Activated T-cell treated with anti-CD3 and anti-CD28 coated beads, Interleukin-2, amount 50 U/mL, for 4 hours (primary cell): Measurements from ENCODE around the gene MAD1L1. TPM values are rescaled to one million over a fixed set of nuclear protein-coding genes. Genes with fewer than 3 reads are reported as not detected.

Experiments
- ATAC-seq, 2 donors: fragments of 200-7000 bp; cut with Tn5 transposase; one replicate each; pipeline ENCODE4 v1.10.0; 2021
- DNase-seq: peaks from one replicate; pipeline ENCODE4 v3.0.0-alpha.2; 2020
- H3K27me3 Mint-ChIP-seq: one replicate; pipeline ENCODE4 v1.8.0; 2021; ENCODE audit warnings: low read depth, mixed read lengths
- H3K36me3 Mint-ChIP-seq: one replicate; pipeline ENCODE4 v1.8.0; 2022; ENCODE audit warnings: mixed read lengths; ENCODE audit not compliant: insufficient read depth
- H3K4me1 Mint-ChIP-seq: one replicate; pipeline ENCODE4 v1.8.0; 2021; ENCODE audit warnings: low read depth, mixed read lengths
- H3K4me3 Mint-ChIP-seq: one replicate; pipeline ENCODE4 v1.8.0; 2021; ENCODE audit warnings: mild to moderate bottlenecking, moderate library complexity, mixed read lengths
- H3K9me3 Mint-ChIP-seq: one replicate; pipeline ENCODE4 v1.8.0; 2021; ENCODE audit warnings: mixed read lengths
- total RNA-seq, 3 donors: library from RNA; stranded (reverse); gene quantifications; one replicate each; pipeline ENCODE4 v1.2.1, GENCODE V29; 2021

MAD1L1 gene
- total RNA-seq, 3 donors from 2014 or later = 55.8 to 59.4 (median 57.9) TPM

DNA sequence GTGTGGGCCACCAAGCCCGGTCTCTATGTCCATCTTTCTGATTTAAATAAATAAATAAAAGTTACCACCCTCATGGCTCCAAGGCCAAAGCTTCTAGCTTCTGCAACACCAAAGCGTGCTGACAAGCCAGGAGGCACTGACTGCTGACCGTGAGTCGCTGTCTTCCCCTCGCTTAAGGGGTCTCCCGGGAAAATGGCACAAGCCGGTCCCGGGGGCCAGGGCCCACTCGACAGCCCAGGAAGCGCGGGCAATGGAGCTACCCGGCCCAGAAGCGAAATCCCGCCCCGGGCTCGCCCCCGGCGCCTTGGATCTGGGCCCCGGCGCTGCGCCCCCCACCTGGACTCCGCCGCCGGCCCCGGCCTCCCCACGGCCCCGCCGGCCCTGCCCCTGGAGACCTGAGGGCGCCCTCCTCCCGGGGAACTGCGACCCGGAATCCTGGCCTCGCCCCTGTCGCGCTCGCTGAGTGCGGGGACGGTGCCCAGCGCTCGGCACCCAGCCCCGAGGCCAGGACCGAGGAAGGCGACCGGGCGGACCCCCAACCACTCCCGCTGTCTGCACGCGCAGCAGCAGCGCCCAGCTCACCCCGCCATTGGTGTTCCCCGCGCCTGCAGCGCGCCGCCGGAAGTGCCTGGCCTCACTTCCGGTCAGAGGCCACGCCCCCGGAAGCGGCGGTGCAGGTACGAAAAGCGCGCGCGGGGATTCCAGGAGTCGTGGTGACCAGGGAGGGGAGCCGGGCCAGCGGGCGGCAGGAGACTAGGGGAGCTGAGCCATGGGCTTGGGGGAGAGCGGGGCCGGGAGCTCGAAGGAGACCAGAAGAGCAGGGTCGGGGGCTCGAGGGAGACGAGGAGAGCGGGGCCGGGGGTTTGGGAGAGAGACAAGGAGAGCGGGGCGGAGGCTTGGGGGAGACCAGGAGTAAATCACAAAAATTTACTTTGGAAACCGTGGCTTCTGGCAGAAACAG, 9.1 kb upstream of the MAD1L1 start, which contains the start of the genes MRM2 and NUDT1:
TSS of gene MRM2 (minus strand) at position 626 of the 961 bp plus-strand sequence. CDS start at position 590, 36 bp downstream.
TSS of gene NUDT1 (plus strand) at position 647 of the 961 bp plus-strand sequence. CDS start 2,349 bp downstream, outside the sequence.
- peaks cover 12% of the 10 kb centered on the region for H3K4me1 Mint-ChIP-seq
- H3K36me3 Mint-ChIP-seq = peaks cover 12% of the 10 kb centered on the region
- ATAC-seq (peak; percentile 88 to 90), DNase-seq (peak; percentile 58)
- H3K27me3 Mint-ChIP-seq = no peaks in the 10 kb centered on the region
- H3K4me3 Mint-ChIP-seq = peak within 1 kb of the TSS; percentile 95
- H3K9me3 Mint-ChIP-seq = no peaks in the 10 kb centered on the region

DNA sequence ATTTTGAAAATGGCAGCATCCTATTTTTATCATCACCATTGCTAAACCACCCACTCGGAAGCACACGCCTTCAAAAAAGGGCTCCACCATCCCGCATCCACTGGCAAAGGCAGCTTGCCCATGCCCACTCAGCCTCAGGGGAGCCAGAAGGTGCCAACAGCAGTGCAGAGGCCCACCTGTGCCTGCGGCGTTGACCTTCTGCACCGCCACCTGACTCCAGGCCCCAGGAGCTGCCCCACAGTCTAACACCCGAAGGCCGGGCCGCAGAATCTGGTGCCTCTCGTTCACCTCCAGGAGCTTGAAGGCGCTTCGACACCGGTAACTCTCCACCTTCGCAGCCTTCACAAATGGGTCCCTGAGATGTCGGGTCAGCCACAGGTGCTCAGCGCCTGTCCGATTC, 6.5 kb upstream of the MAD1L1 start:
- H3K9me3 Mint-ChIP-seq = no peaks in the 10 kb centered on the region
- no peak for ATAC-seq
- H3K4me1 Mint-ChIP-seq = peaks cover 16% of the 10 kb centered on the region

DNA sequence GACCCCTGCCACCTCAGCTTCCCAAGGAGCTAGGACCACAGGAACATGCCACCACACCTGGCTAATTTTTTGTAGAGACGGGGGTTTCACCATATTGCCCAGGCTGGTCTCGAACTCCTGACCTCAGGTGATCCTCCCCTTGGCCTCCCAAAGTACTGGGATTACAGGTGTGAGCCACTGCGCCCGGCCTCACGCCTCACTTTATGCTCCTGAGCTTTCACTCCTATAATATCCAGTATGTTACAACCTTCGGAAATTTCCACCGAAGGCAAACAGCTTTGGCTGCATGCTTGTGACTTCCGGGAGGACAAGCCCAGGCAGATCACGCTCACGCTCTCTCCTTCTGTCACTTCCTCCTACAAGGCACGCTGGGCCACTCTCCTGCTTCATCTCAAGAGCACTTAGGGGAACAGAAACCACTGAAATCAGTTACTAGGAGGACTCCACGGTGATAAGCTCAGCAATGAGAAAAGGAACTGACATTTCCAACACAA, 4.4 kb upstream of the MAD1L1 start:
- no peak for DNase-seq
- Mint-ChIP-seq H3K36me3 (peaks cover 22% of the 10 kb centered on the region), H3K4me3 (no peak overlapping the region), H3K27me3 (no peaks in the 10 kb centered on the region), H3K4me1 (peaks cover 19% of the 10 kb centered on the region), H3K9me3 (no peaks in the 10 kb centered on the region)
- ATAC-seq = no peak

More for the DNA sequence above, 6.5 kb upstream of the MAD1L1 start:
- Mint-ChIP-seq H3K4me3 (no peak overlapping the region), H3K27me3 (no peaks in the 10 kb centered on the region), H3K36me3 (peaks cover 22% of the 10 kb centered on the region)
- DNase-seq = no peak

DNA sequence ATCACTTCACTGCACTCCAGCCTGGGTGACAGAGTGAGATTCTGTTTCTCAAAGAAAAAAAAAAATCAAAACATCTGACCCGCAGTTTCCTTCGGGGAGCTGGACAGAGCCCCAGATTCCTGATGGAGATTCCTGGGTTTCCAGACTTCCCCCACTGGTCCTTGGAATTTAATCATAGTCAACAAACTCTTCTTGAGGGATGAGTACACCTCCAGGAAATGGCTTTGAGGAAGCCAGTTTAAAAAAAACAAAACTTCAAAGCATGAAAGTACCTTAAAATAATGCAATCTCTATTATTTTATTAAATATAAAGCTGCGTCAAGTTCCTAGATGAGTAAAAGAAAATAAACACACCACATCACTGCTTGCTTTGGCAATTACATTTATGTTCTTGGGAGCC, 1.2 kb upstream of the MAD1L1 start:
- Mint-ChIP-seq H3K36me3 (peaks cover 28% of the 10 kb centered on the region), H3K4me3 (peak overlapping the region; percentile 64), H3K4me1 (peaks cover 31% of the 10 kb centered on the region), H3K27me3 (no peaks in the 10 kb centered on the region), H3K9me3 (no peaks in the 10 kb centered on the region)
- ATAC-seq = no peak
- no peak for DNase-seq

DNA sequence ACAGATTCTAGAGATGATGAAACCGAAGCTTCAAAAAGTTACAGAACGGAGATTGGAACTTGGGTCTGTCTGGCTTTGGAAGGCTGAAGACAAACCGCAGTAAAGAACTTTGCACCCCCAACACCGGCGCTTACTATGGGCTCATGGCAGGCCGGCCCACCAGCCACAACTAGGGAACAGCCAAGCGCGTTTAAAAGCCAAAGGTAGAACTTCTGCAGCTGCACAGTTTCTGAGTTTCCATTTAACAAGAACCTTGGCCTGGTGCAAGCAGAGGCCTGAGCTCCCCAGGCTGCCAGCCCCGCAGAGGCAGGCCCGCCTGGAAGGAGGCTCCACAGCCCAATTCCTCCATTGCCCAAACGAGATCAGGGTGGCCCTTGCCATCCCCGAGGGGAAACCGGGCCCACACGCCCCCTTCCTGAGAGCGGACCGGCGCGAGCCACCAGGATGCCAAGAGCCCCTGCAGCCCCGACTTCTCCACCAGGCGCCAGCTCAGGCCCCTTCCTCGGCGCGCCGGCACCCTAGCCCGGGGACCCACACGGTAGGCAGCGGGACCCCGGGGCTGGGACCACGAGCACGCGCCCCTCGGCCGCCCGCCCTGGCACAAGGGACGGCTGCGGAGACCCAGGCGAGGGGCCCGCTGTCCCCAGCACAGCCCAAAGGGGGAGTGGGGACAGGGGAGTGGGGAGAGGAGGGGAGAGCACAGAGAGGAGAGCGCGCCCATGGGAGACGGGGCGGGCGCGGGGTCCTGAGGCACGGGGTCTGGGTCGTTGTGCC, 566 bp downstream of the MAD1L1 start:
- H3K4me1 Mint-ChIP-seq = peaks cover 31% of the 10 kb centered on the region
- peak overlapping the region; percentile 90 for H3K4me3 Mint-ChIP-seq
- ATAC-seq (peak; percentile 65 to 66), DNase-seq (peak; percentile 10)
- peaks cover 20% of the 10 kb centered on the region for H3K36me3 Mint-ChIP-seq
- H3K27me3 Mint-ChIP-seq = no peaks in the 10 kb centered on the region
- H3K9me3 Mint-ChIP-seq = no peaks in the 10 kb centered on the region

DNA sequence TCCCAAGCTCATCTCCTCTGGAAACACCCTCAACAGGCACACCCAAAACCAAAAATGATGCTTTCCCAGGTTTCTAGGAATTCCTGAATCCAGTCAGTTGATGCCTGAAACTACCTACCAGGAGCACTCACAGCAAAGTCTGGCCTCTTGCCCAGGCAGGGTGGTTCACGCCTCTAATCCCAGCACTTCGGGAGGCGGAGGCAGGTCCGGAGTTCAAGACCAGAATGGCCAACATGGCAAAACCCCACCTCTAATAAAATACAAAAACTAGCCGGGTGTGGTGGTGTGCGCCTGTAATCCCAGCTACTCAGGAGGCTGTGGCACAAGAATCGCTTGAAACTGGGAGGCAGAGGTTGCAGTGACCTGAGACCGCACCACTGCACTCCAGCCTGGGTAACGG, 1.9 kb downstream of the MAD1L1 start:
- ATAC-seq = no peak
- Mint-ChIP-seq H3K9me3 (no peaks in the 10 kb centered on the region), H3K36me3 (peaks cover 22% of the 10 kb centered on the region), H3K4me1 (peaks cover 31% of the 10 kb centered on the region), H3K27me3 (no peaks in the 10 kb centered on the region), H3K4me3 (peak overlapping the region; percentile 35)
- DNase-seq = no peak

DNA sequence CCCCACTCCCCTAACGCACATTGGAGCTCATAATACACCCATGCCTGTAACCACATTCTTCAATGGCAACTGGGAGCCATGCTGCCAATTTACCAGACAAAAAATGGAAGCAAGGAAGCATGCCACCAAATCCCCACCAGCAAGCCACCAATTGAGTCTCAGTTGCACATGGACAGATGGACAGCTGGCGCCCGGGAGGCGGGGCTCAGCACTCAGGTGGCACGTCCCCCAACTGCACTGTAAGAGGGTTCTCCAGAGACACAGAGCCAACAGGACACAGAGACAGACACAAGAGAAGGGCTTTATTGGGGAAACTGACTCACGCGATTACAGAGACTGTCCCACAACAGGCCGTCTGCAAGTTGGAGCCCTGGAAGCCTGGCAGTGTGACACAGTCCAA, 2.5 kb downstream of the MAD1L1 start:
- H3K4me1 Mint-ChIP-seq = peaks cover 29% of the 10 kb centered on the region
- peak overlapping the region; percentile 35 for H3K4me3 Mint-ChIP-seq
- peaks cover 24% of the 10 kb centered on the region for H3K36me3 Mint-ChIP-seq
- no peaks in the 10 kb centered on the region for H3K27me3 Mint-ChIP-seq
- DNase-seq = no peak
- H3K9me3 Mint-ChIP-seq = no peaks in the 10 kb centered on the region
- no peak for ATAC-seq

DNA sequence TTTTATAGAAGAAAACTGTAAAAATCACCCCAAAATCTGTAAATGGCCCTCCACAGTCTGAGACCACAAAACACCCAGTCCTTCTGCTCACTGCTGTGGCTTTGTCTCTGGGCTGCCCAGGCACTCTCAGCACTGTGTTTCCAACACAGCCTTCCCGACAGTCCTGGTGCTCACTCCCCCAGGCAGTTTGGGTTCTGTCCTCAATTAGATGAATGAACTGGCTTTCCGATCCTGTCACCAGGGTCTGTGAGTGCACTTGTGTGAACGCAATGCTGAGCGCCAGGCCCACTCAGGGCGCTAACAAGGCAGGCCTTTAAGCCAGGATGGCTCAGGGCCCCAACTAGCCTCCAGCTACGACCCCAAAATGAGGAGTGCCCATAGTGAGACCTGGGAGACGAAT, 3.3 kb downstream of the MAD1L1 start:
- Mint-ChIP-seq H3K27me3 (no peaks in the 10 kb centered on the region), H3K9me3 (no peaks in the 10 kb centered on the region), H3K36me3 (peaks cover 17% of the 10 kb centered on the region), H3K4me3 (no peak overlapping the region), H3K4me1 (peaks cover 23% of the 10 kb centered on the region)
- DNase-seq = no peak
- ATAC-seq = no peak

DNA sequence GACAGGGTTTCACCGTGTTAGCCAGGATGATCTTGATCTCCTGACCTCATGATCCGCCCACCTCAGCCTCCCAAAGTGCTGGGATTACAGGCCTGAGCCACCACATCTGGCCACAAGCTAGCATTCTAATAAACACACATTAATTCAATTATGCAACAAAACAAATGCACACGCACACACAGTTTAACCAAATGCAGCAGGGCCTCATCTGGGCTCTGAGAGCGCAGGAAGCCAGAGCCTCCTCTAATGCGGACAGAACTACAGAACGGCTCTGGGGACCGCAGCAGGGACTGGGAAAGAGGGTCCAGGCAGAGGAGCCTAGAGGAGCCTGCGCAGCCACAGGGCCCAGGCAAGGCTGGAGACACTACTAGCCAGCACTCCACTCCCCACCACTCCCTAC, 3.8 kb downstream of the MAD1L1 start:
- H3K4me1 Mint-ChIP-seq = peaks cover 22% of the 10 kb centered on the region
- no peaks in the 10 kb centered on the region for H3K27me3 Mint-ChIP-seq
- no peaks in the 10 kb centered on the region for H3K9me3 Mint-ChIP-seq
- DNase-seq = no peak
- no peak for ATAC-seq
- H3K36me3 Mint-ChIP-seq = peaks cover 23% of the 10 kb centered on the region
- no peak overlapping the region for H3K4me3 Mint-ChIP-seq

DNA sequence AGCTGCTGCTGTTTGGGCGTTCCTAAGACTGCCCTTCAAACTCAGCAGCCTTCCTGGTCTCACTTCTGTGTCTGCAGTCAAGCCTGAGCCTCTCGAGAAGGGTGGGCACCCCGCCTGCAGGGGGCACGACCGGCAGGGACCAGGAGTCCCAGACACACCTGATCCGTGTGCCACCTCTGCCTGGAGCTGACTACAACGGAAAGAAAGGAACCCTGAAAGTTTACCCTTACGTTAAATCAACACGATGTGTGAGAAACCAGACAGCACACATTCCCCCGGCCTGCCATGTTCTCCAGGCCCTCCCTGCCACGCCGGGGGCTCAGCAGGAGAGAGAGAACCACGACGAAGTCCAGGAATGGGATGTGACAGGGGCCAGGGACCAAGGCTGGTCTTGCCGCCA, 5.0 kb downstream of the MAD1L1 start:
- Mint-ChIP-seq H3K4me1 (peaks cover 16% of the 10 kb centered on the region), H3K36me3 (peaks cover 23% of the 10 kb centered on the region)
- ATAC-seq = no peak

DNA sequence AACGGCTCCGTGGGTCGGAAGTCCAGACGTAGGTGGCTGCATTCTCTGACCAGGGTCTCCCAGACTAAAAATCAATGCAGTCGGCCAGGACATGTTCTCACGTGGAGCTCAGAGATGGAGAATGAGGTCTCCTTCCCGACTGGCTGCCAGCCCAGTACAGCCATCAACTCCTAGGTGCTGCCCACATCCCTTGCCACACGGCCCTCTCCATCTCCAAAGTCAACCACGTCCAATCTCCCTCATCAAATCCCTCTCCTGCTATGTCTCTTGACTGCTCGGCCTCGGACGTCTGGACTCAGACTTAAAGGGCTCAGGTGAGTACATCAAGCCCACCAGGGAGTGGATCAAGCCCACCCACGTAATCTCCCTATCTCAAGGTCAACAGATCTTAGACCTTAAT, 6.9 kb downstream of the MAD1L1 start:
- Mint-ChIP-seq H3K27me3 (no peaks in the 10 kb centered on the region), H3K4me3 (no peak overlapping the region), H3K36me3 (peaks cover 28% of the 10 kb centered on the region), H3K4me1 (peaks cover 10% of the 10 kb centered on the region), H3K9me3 (no peaks in the 10 kb centered on the region)
- ATAC-seq (no peak), DNase-seq (no peak)

More for the DNA sequence above, 5.0 kb downstream of the MAD1L1 start:
- no peaks in the 10 kb centered on the region for H3K27me3 Mint-ChIP-seq
- no peak overlapping the region for H3K4me3 Mint-ChIP-seq
- DNase-seq = no peak
- no peaks in the 10 kb centered on the region for H3K9me3 Mint-ChIP-seq

DNA sequence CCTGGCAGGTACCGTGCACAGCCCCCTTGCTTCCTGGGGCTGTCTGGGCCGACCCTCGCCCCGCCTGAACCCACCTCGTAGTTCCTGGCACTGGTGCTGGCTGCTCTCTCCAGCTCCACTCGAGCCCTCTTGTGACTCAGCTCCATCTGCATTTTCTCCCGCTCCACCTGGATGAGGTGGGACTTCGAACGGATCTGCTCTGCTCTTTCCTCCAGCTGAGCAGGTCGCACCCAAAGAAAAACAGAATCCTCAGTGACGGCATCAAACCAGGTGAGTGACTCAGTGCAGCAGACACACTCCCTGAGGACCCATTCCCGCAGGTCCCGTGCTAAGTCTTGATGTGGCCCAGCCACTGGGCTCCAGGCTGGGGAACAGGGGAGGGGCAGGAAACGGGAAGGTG, 7.4 kb downstream of the MAD1L1 start:
- DNase-seq (no peak), ATAC-seq (no peak)
- Mint-ChIP-seq H3K4me1 (peaks cover 8% of the 10 kb centered on the region), H3K4me3 (no peak overlapping the region), H3K9me3 (no peaks in the 10 kb centered on the region), H3K36me3 (peaks cover 28% of the 10 kb centered on the region), H3K27me3 (no peaks in the 10 kb centered on the region)

DNA sequence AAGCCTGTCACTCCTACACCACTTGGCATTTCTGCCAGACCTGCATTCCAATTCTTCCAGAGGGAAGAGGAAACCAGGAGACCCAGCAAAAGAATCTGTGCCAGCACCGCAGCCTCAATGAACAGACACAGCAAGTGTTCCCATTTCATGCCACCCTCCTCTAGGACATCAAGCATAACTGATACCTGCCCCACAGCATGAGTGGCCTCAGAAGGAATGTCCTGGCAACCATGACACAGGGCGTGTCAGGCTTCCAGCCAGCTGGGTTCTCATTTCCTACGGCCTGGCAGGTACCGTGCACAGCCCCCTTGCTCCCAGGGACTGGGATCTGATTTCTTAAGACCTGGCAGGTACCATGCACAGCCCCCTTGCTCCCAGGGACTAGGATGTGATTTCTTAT, 7.8 kb downstream of the MAD1L1 start:
- no peak for DNase-seq
- Mint-ChIP-seq H3K27me3 (no peaks in the 10 kb centered on the region), H3K4me3 (no peak overlapping the region), H3K4me1 (peaks cover 4% of the 10 kb centered on the region), H3K36me3 (peaks cover 25% of the 10 kb centered on the region), H3K9me3 (no peaks in the 10 kb centered on the region)
- no peak for ATAC-seq

DNA sequence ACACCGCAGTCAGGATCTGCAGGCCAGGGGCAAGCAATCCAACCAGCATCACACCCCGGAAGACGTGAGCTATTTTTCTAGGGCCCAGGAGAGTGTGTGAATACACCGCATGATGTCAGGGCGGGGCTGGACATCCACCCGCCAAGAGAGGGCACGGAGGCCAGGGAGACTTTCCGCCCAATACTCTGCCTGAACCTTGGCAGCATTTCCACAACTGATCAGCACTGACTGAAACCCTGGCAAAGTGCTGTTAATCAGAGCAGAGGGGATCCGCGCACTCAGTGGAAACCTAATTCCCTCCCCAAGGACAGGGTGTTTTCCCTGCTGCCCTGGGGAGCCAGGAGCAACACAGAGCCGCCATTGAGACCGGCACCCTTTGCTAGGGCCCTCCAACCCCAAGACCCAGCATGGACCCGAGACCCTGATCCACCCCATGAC, 8.2 kb downstream of the MAD1L1 start:
- no peak for ATAC-seq
- Mint-ChIP-seq H3K36me3 (peaks cover 23% of the 10 kb centered on the region), H3K9me3 (no peaks in the 10 kb centered on the region)

More for the DNA sequence above, 8.2 kb downstream of the MAD1L1 start:
- Mint-ChIP-seq H3K4me1 (peaks cover under 1% of the 10 kb centered on the region), H3K27me3 (no peaks in the 10 kb centered on the region), H3K4me3 (no peak overlapping the region)
- no peak for DNase-seq
